SHP77 treated with DMSO at 0.1 percent for 48 hours (cell line): ENCODE measurements around the gene ZNF521.

Experiments used
- DNase-seq: peaks from one replicate; lab custom pipeline; 2025; lab: John Stamatoyannopoulos, UW

The ZNF521 gene

GRCh38 chr18:25225151-25225550 is 126.8 kb downstream of the ZNF521 start:
- DNase-seq, result no peak

DNA sequence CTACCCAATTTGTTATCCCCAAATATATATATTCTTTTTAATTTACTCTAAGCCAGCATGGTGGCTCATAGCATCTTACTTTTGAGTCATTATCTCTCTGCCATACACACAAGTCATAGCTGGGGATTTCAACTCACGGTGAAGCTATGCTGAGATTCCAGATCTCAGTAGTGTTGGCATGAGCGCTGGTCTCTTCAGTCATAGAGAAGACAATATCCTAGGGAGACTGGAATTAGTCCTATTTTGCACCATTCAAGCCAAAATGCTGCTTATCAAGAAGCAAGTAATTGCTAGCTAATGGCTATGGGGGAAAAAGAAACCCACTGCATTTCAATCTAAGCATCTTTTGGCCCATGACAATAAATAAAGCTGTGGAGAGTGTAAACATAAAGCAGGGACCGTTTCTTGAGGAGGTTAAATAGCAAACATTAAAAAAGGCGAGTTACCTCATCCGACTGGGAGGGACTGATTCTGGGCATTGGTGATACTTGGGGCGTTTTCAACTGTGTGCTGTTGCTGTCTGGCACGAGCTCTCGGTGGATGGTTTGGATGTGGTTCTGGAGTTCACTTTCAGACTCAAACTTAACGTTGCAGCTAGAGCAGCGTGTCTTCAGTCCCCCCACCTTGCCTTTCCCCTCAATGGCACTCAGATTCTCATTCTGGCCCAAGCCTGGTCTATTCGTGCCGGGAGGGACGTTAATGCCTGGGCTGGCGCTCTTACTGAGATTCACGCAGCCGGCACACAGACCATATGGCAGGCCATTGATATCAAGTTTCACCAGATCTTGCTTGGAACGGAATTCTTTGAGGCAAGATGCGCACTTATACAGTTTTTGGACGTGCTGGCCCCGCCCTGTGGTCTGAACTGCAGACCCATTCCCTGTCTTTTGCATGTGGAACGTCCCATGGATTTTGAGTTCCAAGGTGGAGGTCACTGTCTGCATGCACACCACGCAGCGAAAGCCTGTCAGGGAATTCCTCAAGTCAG is 127.8 kb downstream of the ZNF521 start:
- no peak for DNase-seq

DNA sequence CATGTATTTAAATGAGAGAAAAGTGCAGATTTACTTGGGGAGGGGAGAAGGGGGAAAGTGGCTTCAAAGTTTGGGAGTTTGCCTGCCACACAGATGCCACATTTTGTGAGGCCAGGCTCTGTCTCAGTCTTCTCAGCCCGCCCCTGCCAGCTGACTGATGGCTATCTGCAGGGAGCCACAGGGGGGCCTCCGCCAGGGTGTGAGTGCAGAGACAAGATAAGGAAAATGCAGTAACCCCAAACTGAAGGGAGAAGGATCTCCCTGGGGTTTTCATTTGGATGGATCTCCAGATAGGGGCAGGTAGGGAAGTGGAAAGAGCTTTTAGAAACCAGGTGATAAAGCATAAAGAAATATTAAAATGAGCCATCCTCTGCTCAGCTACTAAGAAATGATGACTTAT is 128.8 kb downstream of the ZNF521 start:
- no peak for DNase-seq

- DNase-seq, result no peak
These were observed 129.3 kb downstream of the ZNF521 start for GRCh38 chr18:25222648-25223047.

GRCh38 chr18:25210622-25211021 is 141.3 kb downstream of the ZNF521 start:
- DNase-seq, result no peak

GRCh38 chr18:25192065-25192464 is 159.9 kb downstream of the ZNF521 start:
- DNase-seq, result no peak

- DNase-seq, result no peak
These were observed 161.5 kb downstream of the ZNF521 start for GRCh38 chr18:25190472-25190871.

- DNase-seq, result no peak
These were observed 162.4 kb downstream of the ZNF521 start for GRCh38 chr18:25189391-25190185.

DNA sequence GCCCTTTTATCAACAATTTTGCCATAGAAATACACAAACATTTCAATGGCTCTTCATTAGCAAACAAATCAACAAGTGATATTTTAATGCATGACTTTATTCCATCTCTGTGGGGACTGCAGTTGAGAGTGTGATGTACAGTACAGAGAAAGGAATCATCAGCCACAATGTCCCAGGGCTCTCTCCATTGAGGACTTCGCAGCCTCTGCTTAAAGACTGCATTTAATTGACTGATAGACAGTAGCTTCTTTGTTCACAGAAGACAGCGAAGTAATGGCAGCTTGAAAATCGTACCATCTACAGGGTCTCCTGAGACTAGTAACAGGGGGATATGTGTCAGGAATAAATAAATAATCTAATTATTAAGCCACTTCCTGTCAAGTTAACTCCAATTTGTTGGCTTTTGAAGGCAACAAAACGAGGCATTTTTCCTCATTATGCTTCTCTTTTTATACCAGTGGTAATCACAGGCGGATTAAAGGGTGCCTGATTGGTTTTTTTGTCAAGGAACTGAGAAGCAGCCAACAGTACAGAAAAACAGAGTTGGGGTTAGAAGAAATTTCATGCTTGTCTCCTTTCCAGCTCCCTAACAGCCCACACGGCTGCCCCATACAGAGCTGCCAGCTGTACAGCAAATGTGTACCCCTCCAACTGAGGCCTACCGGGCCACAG is 164.3 kb downstream of the ZNF521 start:
- DNase-seq, result no peak

- DNase-seq, result no peak
These were observed 165.1 kb downstream of the ZNF521 start for GRCh38 chr18:25186871-25187270.

DNA sequence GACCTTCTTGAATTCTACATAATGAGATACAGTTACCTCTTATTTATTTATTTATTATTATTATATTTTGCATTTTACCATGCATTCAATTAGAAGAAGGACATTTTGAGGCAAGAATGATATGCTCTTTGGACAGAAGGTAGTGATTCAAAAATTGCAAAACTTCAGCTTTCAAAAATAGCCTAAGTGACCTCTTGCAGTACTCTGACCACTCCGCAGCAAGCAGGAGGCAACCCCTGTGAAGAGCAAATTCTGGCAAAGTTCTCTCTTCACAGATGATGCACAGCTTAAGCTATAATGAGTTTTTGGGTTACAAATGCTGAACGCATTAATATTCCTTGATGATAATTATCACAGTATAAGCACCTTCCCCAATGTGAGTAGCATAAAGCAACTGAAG is 170.0 kb downstream of the ZNF521 start:
- DNase-seq, result no peak

DNA sequence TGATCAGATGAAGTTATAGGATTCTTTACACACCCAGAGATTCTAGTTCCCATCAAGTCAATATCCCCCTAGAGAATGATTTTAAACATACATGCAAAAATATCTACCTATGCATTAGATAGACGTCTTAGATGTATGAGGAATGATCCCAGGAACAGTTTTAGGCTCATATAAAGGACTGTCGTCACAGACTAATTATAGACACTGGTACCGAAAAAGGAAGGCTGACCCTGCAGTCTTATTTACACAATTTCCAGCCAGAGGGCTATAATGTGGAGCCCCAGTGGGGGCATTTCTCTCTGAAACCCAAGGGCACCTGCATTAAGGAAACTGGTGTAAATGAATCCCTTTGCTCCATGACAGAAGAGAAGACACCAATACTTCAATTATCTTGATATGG is 170.4 kb downstream of the ZNF521 start:
- DNase-seq, result no peak

DNA sequence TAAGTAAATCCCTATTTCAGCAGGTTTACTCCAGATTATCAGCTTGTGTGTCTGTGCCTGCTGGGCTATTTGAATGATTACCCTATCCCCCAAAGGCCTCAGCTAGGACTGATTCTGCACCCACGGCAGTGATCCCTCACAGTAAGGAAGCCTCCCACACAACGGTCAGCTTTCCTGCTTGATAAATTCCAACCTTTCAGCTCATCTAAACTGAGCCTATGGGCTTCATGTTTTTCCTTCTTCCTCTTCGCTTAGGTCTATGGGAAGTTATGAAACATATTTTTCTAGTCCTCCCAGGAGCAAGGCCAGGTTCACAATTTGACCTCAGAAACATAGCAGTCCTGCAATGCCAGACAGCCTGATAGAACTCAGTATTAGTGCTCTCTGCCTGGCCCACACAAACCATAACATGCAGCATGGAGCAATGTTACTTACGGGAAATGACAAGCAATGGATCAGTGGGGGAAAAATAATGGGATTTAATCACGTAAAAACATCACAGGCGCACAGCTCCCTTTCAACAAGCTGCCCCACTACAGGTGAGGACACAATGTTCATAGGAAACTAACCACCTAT is 170.9 kb downstream of the ZNF521 start:
- no peak for DNase-seq

DNA sequence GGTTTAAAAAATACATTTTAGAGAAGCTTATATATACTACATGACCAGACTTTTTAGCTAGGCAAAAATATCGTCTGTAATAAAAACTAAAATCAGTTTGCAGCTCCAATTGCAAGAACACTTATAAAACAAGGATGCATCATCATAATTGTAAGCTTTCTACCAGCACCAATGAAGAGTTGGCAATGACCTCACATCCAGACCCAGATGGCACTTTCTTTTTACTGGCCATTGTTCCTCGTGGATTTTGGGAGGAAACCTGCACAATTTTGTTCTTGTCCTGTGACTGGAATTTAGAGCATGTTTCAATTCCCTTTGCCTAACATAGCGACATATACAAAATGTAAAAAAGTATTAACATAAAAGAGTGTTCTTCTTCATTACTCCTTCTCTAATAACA is 174.3 kb downstream of the ZNF521 start:
- DNase-seq, result no peak

DNA sequence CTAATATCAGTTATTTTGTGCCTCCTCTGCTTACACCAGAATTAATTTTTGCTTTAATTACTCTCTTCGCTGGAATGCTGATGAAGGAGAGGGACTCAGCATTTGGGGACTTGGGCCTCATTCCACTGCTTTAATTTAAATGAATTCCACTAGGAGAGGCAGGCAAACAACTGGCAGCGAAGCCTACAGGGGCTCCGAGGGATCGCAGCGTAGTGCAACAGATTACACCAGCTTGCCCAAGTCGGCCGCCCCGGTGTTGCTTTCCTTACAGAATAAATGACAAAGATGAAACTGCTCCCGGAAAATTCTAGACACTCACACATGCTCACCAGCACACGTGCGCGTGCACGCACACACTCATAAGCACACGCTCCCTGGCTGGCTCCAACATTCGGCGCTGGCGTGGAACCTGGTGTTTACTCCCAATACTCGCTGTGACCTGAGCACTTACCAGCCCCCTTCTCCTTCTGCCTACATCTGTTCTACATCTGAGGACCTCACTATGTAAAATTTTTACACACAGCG is 175.4 kb downstream of the ZNF521 start:
- no peak for DNase-seq

DNA sequence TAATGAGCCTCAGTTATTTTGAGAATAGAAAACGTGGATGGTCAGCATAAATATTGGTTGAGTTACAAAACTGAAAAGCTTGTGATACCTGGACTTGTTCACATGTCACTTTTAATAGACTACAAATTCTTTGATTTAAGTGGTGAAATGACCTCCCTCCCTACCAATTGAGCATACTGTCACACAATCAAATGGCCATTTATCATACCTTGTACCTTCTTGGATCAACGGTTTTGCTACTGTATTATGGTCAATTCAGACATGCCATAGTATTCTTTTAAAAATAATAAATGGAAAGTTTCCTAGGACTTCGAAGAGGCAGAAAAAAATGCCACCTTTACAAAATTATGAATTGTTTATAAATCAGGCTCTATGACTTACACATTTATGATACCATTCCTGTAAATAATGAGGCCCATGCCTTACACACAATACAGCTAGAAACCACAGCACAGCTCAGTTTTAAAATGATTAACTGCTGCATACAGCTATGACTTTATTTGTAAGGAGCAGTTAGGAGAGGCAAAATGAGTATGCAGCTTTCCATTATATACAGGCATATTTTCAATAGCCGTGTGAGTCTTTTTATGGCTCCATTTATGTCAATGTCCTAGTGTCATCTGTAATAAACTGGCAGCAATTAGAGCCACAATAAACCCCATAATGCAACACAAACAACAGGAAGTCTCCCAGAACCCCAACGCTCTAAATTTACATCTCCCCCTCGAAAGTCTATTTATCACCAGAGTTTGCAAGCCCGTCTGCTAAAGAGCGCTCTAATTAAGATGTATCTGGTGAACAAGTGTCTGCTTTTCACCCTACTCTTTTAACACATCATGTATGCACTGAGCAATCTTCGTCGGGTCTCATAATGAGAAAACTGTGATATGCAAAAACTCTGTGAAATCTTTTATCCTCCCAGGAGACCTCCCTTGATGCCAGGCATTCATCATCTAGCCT is 176.1 kb downstream of the ZNF521 start:
- no peak for DNase-seq

DNA sequence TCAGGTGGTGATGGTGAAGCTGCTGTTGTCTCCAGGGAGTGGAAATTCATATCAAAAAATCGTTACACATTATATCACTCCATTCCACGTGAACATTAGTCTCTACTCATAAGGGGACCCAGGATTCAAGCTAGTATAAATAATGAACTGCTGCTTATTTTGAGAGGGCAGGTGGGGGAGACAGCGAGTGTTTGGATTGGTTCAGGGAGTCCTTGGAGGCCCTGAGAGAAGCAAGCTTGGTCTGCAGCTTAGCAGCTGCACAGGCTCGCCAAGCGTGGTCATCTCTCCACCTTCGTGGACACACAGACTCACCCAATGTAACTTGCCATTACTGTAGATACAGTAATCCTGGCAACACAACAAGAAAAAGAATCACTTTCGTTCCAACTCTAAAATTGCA is 177.6 kb downstream of the ZNF521 start:
- no peak for DNase-seq

DNA sequence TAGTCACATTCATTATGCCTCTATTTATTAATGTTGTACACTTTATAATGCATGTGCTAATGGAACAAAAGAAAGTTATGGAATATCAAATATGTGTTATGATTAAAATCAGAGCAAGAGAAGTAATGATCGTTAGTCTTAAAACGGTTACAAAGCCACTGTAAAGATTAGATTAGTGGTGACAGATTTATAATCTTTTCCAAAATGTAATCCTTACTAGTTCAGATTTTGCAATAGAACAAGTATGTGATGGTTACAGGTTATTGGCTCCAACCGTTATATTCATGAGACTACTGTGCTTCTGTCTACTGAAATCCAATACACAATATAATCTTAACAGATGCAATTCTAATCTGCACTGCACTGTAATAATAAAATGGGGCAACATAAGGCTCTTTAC is 180.6 kb downstream of the ZNF521 start:
- DNase-seq, result no peak

DNA sequence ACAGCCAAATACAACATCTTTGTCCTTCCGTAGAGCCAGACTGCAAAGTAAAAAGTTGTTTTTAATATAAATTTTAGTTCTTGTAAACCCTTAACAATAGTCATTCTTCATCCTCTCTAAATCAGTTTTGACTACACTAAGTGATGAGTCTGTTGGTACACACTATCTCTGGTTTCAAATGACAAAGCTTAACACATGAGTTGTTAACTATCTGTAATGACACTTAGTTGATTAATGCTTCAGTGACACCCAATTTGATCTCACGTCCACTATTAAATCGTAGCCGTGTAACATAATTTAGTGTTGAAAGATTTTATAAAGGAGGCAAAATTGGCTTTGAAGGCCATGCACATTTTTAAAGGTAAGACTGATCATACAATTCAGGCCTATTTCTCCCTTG is 181.6 kb downstream of the ZNF521 start:
- no peak for DNase-seq

DNA sequence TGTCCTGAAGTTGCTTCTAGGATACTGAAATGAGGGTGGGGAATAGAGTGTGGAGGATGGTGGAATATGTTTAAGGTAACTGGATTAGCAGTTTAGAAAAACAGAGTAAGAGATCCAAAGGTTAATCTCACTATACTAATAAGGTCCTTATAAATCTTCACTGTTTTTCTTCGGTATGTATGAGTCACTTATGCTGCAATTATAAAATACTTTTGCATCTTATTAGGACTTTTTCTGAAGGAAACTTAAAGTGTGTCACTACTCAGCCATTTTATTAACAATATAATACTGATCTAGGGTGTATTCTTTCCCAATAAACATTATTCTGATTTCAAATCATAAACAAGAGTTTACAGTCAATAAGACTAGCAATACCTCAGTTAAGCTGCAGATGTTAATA is 182.3 kb downstream of the ZNF521 start:
- DNase-seq, result no peak
